NCI-H345 treated with DMSO at 0.1 percent for 48 hours (cell line): Measurements from ENCODE around the gene KCTD3.

Experiments
- DNase-seq: peaks from one replicate; lab custom pipeline; 2025; ENCODE audit not compliant: unreplicated experiment; lab: John Stamatoyannopoulos, UW

The KCTD3 gene

DNA sequence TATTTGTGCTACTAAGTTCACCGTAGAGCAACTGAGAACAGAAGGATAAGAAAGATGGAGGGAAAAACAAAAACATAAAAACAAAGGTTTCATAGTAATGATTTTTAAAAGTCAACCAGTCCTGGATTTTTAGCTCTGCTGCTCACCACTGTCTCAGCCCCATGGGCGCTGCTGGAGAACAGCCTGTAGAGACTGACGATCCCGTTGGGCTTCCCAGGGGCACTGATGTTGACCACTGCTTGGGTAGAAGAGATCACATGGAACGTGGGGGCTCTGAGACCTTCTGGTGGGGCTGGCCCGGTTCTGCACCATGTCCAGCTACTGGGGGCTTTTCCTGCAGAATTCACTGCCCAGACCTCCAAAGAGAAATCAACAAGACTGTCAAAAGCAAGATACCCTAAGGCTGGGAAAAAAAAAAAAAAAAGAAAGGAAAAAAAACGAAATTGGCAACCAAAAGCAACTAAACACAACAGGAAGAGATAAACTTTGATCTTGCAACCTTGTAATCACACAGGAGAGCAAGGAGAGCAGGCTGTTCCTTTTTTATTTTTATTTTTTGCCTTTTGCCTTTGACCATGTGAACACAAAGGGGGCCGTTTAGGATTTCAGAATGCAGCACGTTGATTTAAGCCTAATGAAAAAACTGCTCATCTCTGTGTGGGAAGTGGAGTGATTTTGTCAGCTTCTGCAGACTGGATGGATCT, 83.5 kb downstream of the KCTD3 start:
- no peak for DNase-seq

DNA sequence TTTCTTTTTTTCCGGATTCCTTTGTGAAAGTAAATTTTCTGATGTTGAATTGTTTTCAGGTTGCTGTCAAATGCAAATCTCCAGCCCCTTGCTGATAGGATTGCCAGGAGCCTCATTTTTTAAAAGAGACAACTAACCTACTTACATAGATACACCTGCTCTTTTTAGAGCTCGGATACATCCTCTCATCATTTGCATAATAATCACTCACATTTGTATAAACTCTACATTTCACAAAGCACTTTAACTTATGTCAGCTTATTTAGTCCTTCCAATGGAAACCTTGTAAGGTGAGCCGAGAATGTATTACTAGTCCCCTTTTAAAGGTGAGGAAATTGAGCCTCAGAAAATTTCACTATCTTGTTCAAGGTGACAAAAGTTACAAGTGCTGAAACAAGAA, 84.8 kb downstream of the KCTD3 start:
- DNase-seq: no peak

DNA sequence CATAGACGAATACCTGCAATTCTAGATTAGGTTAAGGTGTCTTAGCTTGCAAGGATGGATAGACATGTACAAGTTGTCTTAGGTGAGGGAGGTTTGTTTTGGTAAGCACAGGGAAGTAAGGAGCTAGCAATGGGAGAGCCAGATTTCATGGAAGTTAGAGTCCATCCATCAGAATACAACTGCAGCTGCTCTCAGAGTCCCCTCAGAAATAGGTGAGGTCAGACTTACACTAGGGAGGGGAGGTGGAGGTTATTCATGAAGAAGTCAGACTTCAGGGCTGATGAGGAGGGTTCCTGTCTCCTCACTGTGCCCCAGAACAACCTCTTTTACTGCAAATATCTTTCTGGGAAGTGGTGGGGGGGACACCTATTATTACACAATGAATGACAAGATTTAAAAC, 85.3 kb downstream of the KCTD3 start:
- DNase-seq: no peak

DNA sequence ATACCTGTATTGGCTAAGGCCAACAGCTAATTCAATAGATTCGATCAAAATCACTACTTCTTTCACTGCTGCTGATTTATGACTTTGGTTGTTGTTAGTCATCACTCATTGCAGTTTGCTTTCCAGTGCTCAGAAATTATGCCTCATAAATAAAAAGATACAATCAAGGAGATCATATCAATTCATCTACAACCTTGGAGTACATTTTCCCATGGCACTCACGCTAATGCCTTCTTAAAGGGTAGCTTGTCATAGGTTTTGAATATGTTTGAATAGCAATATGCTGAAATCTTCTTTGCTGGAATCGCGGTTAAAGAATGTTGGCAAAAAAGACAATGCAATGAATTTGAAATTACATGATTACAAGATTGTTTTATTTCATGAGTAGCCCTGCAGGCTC, 89.9 kb downstream of the KCTD3 start:
- DNase-seq: no peak

DNA sequence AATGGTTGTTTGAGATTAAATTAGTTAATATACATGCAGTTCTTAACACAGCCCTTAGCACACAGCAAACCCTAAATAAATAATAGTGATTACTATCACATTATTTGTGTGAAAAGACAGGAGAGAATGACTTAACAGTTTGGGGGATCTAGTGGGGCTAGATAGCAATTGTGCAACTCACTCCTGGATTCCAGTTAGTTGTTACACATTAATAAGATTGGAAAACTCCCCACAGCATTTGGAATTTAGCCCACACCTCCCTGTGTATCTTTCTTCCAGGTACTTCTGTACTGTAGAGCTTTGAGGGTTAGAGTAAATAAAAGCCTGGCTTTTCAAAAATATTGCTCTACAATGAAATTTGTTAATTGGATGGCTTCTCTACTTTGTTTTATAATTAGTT, 93.2 kb downstream of the KCTD3 start:
- DNase-seq: no peak

DNA sequence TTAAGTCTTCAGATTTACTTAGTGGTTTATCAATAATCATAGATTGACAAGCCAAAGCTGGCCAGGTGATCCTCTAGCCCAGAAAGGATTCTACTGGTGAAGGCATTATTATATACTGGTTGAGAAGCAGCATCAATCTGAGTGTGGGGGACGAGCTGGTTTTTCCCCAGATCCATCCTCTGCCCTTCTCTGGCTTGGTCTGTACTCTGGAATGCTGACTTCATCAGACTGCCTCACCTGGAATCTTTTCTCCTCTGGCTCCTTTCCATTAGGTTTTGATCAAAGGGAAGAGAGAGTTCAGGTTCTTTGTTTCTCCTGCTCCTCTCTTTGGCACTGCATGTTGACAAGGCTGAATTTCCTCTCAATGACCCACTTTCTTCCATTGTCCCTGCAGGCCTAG, 93.9 kb downstream of the KCTD3 start:
- DNase-seq: no peak

GRCh38 chr1:215665215-215665614, 98.1 kb downstream of the KCTD3 start:
- DNase-seq: no peak

- DNase-seq: no peak
Measured at GRCh38 chr1:215667761-215668160, 100.7 kb downstream of the KCTD3 start.

DNA sequence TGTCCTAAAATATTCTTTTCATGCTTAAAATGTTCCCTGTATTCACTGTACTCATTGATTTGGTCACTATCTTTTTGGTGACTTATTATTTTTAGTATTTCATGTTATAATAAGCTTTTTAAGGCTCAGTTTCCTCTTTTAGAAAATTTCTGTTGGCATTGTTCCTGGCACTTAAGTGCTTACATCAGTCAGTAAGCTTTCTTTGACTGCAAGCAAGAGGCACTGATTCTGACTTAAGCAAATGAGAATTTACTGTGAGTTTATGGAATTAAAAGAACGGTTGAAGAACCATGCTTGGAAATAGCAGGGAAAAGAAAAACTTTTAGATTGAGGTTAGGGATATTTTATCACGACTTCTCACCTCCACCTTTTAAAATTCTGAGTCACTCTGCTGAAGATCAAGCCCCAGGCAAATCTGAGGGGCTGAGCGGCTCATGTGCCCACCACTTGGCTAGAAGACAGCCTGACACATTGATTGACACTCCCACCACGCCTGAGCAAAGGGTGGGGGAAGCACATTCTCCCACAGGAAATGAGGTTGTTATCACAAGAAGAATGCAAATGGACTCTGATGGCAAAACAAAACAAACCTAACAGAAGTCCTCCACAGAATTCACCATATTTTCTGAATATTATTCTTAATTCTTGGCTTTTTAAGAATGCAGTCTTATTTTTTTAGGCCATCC, 102.8 kb downstream of the KCTD3 start:
- no peak for DNase-seq
